ENCODE results near the gene KCNH6. TPM values are rescaled to one million over a fixed set of nuclear protein-coding genes. Genes with fewer than 3 reads are reported as not detected.

Gene KCNH6
- not detected for polyA plus RNA-seq (2013)

- Histone ChIP-seq H3K9me3 (ENCODE audit: control extremely low read depth in 1 of 5, control insufficient read depth in 4 of 5, insufficient read depth in 2 of 5, low read depth in 1 of 5, low read length in 4 of 5) (no peaks in the 10 kb centered on the region), H3K36me3 (ENCODE audit: control insufficient read depth in 4 of 4, insufficient read depth in 4 of 4, low read length in 3 of 4) (no peaks in the 10 kb centered on the region), H3K27me3 (replicated peaks in 2 of 5; ENCODE audit: control insufficient read depth in 4 of 5, insufficient read depth in 5 of 5, low read length in 4 of 5) (peaks cover 2 to 49% (median 12%) of the 10 kb centered on the region in 5 experiments), H3K27ac (ENCODE audit: insufficient read depth in 1 of 2, low read depth in 1 of 2, low read length in 2 of 2, poor library complexity in 1 of 2, severe bottlenecking in 2 of 2) (no peak within 1 kb of the TSS), H3K4me3 (ENCODE audit: control insufficient read depth in 1 of 7, extremely low read depth in 1 of 7, insufficient read depth in 4 of 7, low read depth in 2 of 7, low read length in 6 of 7) (peak within 1 kb of the TSS in 3 of 7 experiments; percentile 32 to 64 (median 48)), H3K4me1 (ENCODE audit: control extremely low read depth in 1 of 4, control insufficient read depth in 4 of 4, insufficient read depth in 4 of 4, low read length in 3 of 4) (peaks cover 0 to 4% (median 3%) of the 10 kb centered on the region in 4 experiments)
- DNase-seq, result peak; percentile 15 to 51 (median 36)
- ChIA-PET POLR2A (no interaction called here), CTCF (no interaction called here)
- 16% methylated on average over 22 of the region's 38 CpGs for WGBS (ENCODE audit: insufficient coverage)
These were observed at the start of gene KCNH6 for GRCh38 chr17:63523253-63523855. Gene KCNH6, plus strand, starts transcription at chr17:63523358. Its CDS starts 56 bp downstream, at chr17:63523414.

GRCh38 chr17:63474174-63474573, 49.0 kb upstream of the KCNH6 start:
- no peak for DNase-seq
- ChIA-PET POLR2A (no interaction called here), CTCF (interaction anchor here (8.8 to 13.8 kb wide), 2 partner anchors 22 to 39 kb away, joined by 53 to 562 read pairs; partner anchors contain the start of gene CYB561)
- no peak overlapping the region for H3K4me3 ChIP-seq (ENCODE audit: control insufficient read depth in 1 of 7, extremely low read depth in 1 of 7, insufficient read depth in 4 of 7, low read depth in 2 of 7, low read length in 6 of 7)
- no peaks in the 10 kb centered on the region for H3K36me3 ChIP-seq (ENCODE audit: control insufficient read depth in 4 of 4, insufficient read depth in 4 of 4, low read length in 3 of 4)
- no peaks in the 10 kb centered on the region for H3K9me3 ChIP-seq (ENCODE audit: control extremely low read depth in 1 of 5, control insufficient read depth in 4 of 5, insufficient read depth in 2 of 5, low read depth in 1 of 5, low read length in 4 of 5)
- H3K4me1 ChIP-seq (ENCODE audit: control extremely low read depth in 1 of 4, control insufficient read depth in 4 of 4, insufficient read depth in 4 of 4, low read length in 3 of 4), result peaks cover 0 to 30% (median 27%) of the 10 kb centered on the region in 4 experiments
- 29% methylated on average over 1 of the region's 3 CpGs for WGBS (ENCODE audit: insufficient coverage)
- no peak overlapping the region for H3K27ac ChIP-seq (ENCODE audit: insufficient read depth in 1 of 2, low read depth in 1 of 2, low read length in 2 of 2, poor library complexity in 1 of 2, severe bottlenecking in 2 of 2)
- H3K27me3 ChIP-seq (replicated peaks in 2 of 5; ENCODE audit: control insufficient read depth in 4 of 5, insufficient read depth in 5 of 5, low read length in 4 of 5), result peaks cover 0 to 10% (median 0%) of the 10 kb centered on the region in 5 experiments

- 77% methylated on average over 8 of the region's 10 CpGs for WGBS (ENCODE audit: insufficient coverage)
- peaks cover 0 to 30% (median 27%) of the 10 kb centered on the region in 4 experiments for H3K4me1 ChIP-seq (ENCODE audit: control extremely low read depth in 1 of 4, control insufficient read depth in 4 of 4, insufficient read depth in 4 of 4, low read length in 3 of 4)
- H3K9me3 ChIP-seq (ENCODE audit: control extremely low read depth in 1 of 5, control insufficient read depth in 4 of 5, insufficient read depth in 2 of 5, low read depth in 1 of 5, low read length in 4 of 5), result no peaks in the 10 kb centered on the region
- CTCF ChIA-PET, result interaction anchor here (8.8 to 13.8 kb wide), 2 partner anchors 22 to 40 kb away, joined by 53 to 562 read pairs; partner anchors contain the start of gene CYB561
- H3K4me3 ChIP-seq (ENCODE audit: control insufficient read depth in 1 of 7, extremely low read depth in 1 of 7, insufficient read depth in 4 of 7, low read depth in 2 of 7, low read length in 6 of 7), result no peak overlapping the region
- no peak for DNase-seq
- no peaks in the 10 kb centered on the region for H3K36me3 ChIP-seq (ENCODE audit: control insufficient read depth in 4 of 4, insufficient read depth in 4 of 4, low read length in 3 of 4)
- POLR2A ChIA-PET, result interaction anchor here (0.6 kb wide), 1 partner anchor 55 kb away, joined by 3 read pairs; no protein-coding TSS in a partner anchor
- H3K27ac ChIP-seq (ENCODE audit: insufficient read depth in 1 of 2, low read depth in 1 of 2, low read length in 2 of 2, poor library complexity in 1 of 2, severe bottlenecking in 2 of 2), result no peak overlapping the region
- peaks cover 0 to 10% (median 0%) of the 10 kb centered on the region in 5 experiments for H3K27me3 ChIP-seq (replicated peaks in 2 of 5; ENCODE audit: control insufficient read depth in 4 of 5, insufficient read depth in 5 of 5, low read length in 4 of 5)
These were observed 48.3 kb upstream of the KCNH6 start for GRCh38 chr17:63474586-63475460.

GRCh38 chr17:63475491-63476412, 47.4 kb upstream of the KCNH6 start:
- WGBS (ENCODE audit: insufficient coverage), result 79% methylated on average over 25 of the region's 28 CpGs
- H3K4me3 ChIP-seq (ENCODE audit: control insufficient read depth in 1 of 7, extremely low read depth in 1 of 7, insufficient read depth in 4 of 7, low read depth in 2 of 7, low read length in 6 of 7), result peak overlapping the region in 3 of 7 experiments; percentile 58 to 76 (median 70)
- peaks cover 0 to 30% (median 28%) of the 10 kb centered on the region in 4 experiments for H3K4me1 ChIP-seq (ENCODE audit: control extremely low read depth in 1 of 4, control insufficient read depth in 4 of 4, insufficient read depth in 4 of 4, low read length in 3 of 4)
- H3K27me3 ChIP-seq (replicated peaks in 2 of 5; ENCODE audit: control insufficient read depth in 4 of 5, insufficient read depth in 5 of 5, low read length in 4 of 5), result peaks cover 0 to 10% (median 0%) of the 10 kb centered on the region in 5 experiments
- H3K9me3 ChIP-seq (ENCODE audit: control extremely low read depth in 1 of 5, control insufficient read depth in 4 of 5, insufficient read depth in 2 of 5, low read depth in 1 of 5, low read length in 4 of 5), result no peaks in the 10 kb centered on the region
- no peak overlapping the region for H3K27ac ChIP-seq (ENCODE audit: insufficient read depth in 1 of 2, low read depth in 1 of 2, low read length in 2 of 2, poor library complexity in 1 of 2, severe bottlenecking in 2 of 2)
- CTCF ChIA-PET, result interaction anchor here (8.8 to 13.8 kb wide), 2 partner anchors 23 to 41 kb away, joined by 53 to 562 read pairs; partner anchors contain the start of gene CYB561
- peaks cover 0 to 5% (median 0%) of the 10 kb centered on the region in 4 experiments for H3K36me3 ChIP-seq (ENCODE audit: control insufficient read depth in 4 of 4, insufficient read depth in 4 of 4, low read length in 3 of 4)
- POLR2A ChIA-PET, result interaction anchor here (1.0 to 3.7 kb wide), 5 partner anchors 21 to 48 kb away, joined by 3 to 28 read pairs (median 8); partner anchors contain the start of gene CYB561
- DNase-seq, result no peak

GRCh38 chr17:63476459-63476853, 46.7 kb upstream of the KCNH6 start:
- Histone ChIP-seq H3K36me3 (ENCODE audit: control insufficient read depth in 4 of 4, insufficient read depth in 4 of 4, low read length in 3 of 4) (peaks cover 0 to 5% (median 0%) of the 10 kb centered on the region in 4 experiments), H3K27ac (ENCODE audit: insufficient read depth in 1 of 2, low read depth in 1 of 2, low read length in 2 of 2, poor library complexity in 1 of 2, severe bottlenecking in 2 of 2) (no peak overlapping the region), H3K4me3 (ENCODE audit: control insufficient read depth in 1 of 7, extremely low read depth in 1 of 7, insufficient read depth in 4 of 7, low read depth in 2 of 7, low read length in 6 of 7) (peak overlapping the region; percentile 33 to 76 (median 67)), H3K4me1 (ENCODE audit: control extremely low read depth in 1 of 4, control insufficient read depth in 4 of 4, insufficient read depth in 4 of 4, low read length in 3 of 4) (peaks cover 0 to 30% (median 29%) of the 10 kb centered on the region in 4 experiments), H3K27me3 (replicated peaks in 2 of 5; ENCODE audit: control insufficient read depth in 4 of 5, insufficient read depth in 5 of 5, low read length in 4 of 5) (peaks cover 0 to 10% (median 0%) of the 10 kb centered on the region in 5 experiments), H3K9me3 (ENCODE audit: control extremely low read depth in 1 of 5, control insufficient read depth in 4 of 5, insufficient read depth in 2 of 5, low read depth in 1 of 5, low read length in 4 of 5) (no peaks in the 10 kb centered on the region)
- WGBS (ENCODE audit: insufficient coverage), result 0% methylated on average over 25 of the region's 36 CpGs
- DNase-seq, result peak; percentile 15 to 63 (median 46)
- ChIA-PET CTCF (interaction anchor here (3.5 to 13.8 kb wide), 3 partner anchors 8 to 41 kb away, joined by 16 to 562 read pairs (median 53); partner anchors contain the start of gene CYB561), POLR2A (interaction anchor here (1.0 to 3.7 kb wide), 7 partner anchors 22 to 51 kb away, joined by 3 to 28 read pairs (median 7); partner anchors contain the start of gene CYB561)
